Mucosa of gallbladder (tissue), 1 donor: ENCODE results near the gene SLC23A1. TPM values are rescaled to one million over a fixed set of nuclear protein-coding genes. Genes with fewer than 3 reads are reported as not detected.
"Not testable (repeated sequence)": the region's sequence is repeated elsewhere in the genome, so short reads cannot be mapped to it uniquely, and the experiment has no call there.

ENCODE experiments used
- DNase-seq: peaks from one replicate; pipeline ENCODE4 v3.0.0-alpha.2; 2020; ENCODE audit warnings: low spot score
- total RNA-seq: library from RNA; stranded (reverse); gene quantifications from one replicate; pipeline ENCODE4 v1.2.1, GENCODE V29; 2021
- donor health status: DM: no; HTN: no; CAD: no.

SLC23A1 gene
- total RNA-seq, 1 donor from 2014 or later: 17.0 TPM

DNA sequence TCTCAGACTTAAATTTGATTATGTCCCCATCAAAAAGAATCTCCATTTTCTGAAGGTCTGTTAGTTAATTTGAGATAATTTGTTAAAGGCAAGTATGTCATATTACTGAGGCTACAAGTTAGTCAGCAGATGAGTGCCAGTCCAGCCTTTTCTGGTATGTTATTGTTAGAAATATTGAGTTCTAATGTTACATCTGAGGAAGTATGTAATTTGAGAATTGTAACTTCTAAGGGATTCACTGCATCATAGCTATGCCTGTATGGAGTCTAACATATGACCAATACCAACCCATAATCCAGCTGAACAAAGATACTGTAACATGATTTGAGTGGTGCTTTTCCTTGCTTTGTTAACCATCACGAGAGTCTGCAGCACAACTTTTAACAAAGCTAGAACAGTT, 13.9 kb downstream of the SLC23A1 start:
- DNase-seq: no peak

DNA sequence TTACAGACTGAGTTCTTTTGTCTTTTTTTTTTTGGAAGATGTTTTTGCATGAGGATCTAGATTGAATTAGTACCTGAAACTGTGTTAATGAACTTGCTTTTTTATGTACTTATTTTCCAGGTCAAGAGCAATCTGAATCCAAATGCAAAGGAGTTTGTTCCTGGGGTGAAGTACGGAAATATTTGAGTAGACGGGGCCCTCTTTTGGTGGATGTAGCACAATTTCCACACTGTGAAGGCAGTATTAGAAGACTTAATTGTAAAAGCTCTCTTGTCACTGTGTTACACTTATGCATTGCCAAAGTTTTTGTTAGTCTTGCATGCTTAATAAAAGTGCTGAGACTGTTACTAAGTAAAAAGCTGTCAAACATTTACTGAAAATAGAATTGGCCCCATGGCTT, 14.5 kb downstream of the SLC23A1 start:
- no peak for DNase-seq

DNA sequence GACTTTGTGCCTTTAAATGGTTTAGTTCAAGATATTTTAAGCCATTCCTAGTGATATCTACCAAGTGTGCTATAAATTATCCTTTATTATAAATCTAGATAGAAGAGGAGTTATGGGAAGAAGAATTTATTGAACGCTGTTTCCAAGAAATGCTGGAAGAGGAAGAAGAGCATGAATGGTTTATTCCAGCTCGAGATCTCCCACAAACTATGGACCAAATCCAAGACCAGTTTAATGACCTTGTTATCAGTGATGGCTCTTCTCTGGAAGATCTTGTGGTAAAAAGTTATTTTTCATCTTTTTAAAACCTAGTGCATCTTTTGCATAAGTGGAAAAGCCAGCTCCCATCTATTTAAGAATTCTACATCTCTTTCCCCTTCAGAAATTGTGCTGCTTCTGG, 18.6 kb downstream of the SLC23A1 start:
- no peak for DNase-seq

DNA sequence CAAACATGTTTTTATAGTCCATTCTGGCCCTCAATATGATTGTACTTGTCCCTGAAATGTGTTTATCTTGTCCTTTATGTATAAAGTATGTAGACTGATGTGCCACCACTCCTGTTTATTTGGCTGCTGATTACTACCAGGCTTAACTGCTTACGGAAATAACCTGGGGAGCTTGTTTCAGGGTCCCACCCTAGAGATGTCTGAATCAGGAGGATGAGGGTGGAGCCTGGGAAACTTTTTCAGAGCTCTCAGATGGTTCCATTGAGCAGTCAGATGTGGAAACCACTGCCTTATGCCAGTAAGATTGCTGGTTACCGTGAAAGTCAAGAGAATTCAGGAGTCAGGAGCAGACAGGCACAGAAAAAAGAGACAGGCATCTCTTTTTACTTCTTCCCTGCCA, 19.2 kb downstream of the SLC23A1 start:
- DNase-seq: no peak

DNA sequence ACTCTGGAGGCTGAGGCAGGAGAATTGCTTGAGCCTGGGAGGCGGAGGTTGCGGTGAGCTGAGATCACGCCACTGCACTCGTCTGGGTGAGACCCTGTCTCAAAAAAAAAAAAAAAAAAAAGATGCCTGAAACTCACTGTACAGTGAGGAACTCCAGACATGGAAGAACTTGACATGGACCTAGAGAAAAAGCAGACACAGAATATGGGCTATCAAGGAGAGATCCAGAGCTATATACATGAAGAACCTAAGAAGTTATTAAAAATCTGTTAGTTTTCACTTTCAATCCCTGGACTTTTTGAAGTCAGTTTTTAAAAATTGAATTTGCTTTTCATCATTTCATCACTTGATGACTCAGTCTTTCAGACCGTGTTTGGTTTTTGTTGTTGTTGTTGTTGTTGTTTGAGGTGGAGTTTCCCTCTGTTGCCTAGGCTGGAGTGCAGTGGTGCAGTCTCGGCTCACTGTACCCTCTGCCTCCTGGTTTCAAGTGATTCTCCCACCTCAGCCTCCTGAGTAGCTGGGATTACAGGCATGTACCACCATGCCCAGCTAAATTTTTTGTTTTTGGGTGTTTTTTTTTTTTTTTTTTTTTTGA, 21.2 kb downstream of the SLC23A1 start:
- no peak for DNase-seq

DNA sequence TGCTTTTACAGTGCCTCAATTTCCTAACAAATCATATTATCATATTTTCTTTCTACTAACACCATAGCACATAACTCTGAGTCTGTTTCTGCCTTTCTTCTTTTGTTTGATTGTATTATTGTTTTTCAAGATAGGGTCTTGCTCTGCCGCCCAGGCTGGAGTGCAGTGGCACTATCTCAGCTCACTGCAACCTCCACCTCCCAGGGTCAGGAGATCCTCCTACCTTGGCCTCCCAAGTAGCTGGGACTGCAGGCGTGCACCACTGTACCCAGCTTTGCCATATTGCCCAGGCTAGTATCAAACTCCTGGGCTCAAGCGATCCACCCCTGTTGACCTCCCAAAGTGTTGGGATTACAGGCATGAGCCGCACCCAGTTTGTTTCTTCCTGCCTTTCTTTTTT, 22.7 kb downstream of the SLC23A1 start:
- DNase-seq: no peak

DNA sequence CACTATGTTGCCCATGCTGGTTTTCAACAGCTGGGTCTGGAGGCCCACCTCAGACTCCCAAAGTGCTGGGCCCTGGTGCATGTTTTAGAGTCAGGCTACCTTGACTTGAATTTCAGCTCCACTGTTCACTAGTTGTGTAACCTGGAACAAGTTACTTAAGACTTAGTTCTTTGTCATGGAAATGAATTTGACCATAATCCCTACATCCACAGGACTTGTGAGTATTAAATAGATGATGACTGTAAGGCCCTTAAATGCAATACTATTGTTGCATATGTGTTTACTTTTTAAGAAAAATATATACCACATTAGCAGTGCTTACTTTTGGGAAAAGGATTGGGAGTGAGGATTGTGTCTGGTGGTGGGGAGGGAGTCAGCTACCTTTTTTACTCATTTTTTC, 25.0 kb downstream of the SLC23A1 start:
- no peak for DNase-seq

DNA sequence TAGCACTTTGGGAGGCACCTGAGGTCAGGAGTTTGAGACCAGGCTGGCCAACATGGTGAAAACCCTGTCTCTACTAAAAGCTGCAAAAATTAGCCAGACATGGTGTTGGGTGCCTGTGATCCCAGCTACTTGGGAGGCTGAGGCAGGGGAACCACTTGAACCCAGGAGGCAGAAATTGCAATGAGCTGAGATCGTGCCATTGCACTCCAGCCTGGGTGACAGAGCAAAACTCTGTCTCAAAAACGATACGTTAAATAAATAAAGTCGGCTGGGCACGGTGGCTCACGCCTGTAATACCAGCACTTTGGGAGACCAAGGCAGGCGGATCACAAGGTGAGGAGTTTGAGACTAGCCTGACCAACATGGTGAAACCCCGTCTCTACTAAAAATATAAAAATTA, 27.2 kb downstream of the SLC23A1 start:
- DNase-seq: not testable (repeated sequence)

DNA sequence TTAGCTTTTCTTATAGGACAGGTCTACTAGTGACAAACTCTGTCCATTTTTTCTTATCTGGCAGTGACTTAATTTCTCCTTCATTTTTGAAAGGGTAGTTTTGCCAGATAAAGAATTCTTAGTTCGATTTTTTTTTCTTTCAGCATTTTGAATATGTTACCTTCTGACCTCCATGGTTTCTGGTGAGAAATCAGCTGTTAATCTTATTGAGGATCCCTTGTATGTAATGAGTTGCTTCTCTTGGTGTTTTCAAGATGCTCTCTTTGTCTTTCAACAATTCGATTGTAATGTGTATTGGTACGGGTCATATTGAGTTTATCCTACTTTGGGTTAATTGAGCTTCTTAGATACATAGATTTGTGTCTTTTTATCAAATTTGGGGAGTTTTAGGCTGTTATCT, 28.9 kb downstream of the SLC23A1 start:
- DNase-seq: no peak

DNA sequence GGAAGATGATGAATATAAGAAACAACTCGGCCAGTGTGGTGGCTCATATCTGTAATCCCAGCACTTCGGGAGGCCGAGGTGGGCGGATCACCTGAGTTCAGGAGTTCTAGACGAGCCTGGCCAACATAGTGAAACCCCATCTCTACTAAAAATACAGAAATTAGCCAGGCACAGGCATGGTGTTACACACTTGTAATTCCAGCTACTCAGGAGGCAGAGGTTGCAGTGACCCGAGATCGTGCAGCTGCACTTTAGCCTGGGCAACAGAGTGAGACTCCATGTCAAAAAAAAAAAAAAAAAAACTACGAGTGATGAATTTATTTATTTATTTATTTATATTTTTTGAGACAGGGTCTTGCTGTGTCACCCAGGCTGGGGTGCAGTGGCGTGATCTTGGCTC, 35.2 kb downstream of the SLC23A1 start:
- not testable (repeated sequence) for DNase-seq

DNA sequence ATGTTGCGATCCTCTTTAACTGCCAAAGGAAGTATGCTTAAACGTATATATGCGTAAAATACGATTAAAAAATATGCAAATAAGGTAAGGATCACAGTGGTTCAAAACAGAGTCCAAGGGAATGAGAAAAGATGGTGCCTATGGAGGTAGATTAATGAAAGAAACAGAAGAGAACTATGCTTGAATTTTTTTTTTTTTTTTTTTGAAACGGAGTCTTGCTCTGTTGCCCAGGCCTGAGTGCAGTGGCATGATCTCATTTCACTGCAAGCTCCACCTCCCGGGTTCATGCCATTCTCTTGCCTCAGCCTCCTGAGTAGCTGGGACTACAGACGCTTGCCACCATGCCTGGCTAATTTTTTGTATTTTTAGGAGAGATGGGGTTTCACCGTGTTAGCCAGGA, 37.7 kb downstream of the SLC23A1 start:
- DNase-seq: not testable (repeated sequence)

DNA sequence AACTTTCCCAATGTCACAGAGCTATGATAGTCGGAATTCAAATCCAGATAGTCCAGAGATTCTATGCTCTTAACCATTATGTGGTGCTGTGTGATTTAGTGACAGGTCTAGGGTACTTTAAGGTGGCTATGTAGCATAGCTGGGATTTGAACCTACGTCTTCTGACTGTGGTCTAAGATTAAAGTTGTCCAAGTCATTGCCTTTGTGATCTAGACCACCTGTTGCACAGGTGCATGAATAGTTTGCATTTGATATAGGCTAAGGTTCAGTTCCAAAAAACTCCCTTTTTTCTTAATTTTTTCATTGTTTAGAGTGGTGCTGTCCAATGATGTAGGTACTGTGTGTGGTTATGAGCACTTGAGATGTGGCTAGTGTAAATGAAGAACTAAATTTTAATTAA, 38.9 kb downstream of the SLC23A1 start:
- DNase-seq: no peak

DNA sequence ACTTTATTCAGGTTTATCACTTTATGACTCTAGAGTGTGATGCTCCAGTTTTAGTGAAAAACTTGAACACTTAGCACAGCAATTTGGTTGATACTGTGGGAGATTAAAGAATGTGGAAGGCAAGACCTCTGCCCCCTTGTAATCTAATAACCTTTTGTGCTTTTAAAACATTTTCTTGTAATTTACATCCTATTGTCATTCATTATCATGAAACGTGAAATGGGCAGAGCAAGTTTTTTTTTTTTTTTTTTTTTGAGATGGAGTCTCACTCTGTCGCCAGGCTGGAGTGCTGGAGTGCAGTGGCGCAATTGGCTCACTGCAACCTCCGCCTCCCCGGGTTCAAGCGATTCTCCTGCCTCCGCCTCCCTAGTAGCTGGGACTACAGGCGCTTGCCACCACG, 39.6 kb downstream of the SLC23A1 start:
- DNase-seq: no peak

DNA sequence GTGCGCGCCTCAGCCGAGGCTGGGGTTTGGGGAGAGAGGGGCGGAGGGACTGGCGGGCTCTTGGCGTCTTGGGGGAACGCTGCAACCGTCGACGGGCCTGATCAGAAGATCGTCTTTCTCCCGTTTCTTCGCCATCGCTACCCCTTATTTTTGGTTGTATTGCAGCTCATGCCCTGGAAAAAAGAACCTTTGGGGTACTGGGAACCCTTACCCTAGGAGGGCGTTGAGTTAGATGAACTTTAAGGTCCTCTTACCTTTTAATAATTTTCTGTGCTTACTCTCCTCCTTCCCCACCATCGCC, 40.7 kb downstream of the SLC23A1 start:
- DNase-seq: no peak

DNA sequence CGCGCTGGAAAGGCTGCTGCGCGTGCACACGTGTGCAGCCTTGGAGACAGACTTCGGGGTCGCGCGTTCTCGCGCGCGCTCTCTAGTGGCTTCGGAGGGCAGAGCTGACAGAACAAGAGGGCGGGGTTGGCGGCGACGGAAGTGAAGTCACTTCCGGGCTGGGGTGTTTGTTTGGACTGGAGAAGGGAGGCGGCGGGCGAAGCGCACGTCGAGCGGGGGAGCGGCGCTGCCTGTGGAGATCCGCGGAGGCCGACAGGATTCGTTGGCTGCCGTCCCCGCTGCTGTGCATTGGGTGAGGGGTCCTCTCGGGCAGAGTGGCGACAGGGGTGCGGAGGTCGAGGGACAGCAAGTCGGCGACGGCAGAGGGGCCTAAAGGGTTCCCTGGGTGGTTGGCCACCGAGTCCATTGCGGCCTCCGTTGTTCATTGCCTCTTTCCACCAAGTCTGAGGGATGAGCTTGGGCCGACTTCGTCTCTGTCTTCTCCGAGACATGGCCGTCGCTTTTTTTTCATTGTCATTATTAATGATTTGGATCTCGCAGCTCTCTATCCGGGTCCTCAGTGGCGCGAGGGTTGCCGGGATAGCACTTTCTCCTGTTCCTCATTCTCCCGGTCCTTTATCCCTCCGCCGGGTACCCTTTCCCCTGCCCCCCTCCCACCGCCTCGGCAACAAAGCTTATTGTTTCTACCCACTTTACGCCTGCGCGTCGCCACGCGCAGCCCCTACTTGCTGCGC, 41.2 kb downstream of the SLC23A1 start, which contains the start of gene PAIP2:
PAIP2 (plus strand) TSS at position 166 of the 734 bp plus-strand sequence. CDS start 21,931 bp downstream, outside the sequence.
- peak; percentile 97 for DNase-seq

DNA sequence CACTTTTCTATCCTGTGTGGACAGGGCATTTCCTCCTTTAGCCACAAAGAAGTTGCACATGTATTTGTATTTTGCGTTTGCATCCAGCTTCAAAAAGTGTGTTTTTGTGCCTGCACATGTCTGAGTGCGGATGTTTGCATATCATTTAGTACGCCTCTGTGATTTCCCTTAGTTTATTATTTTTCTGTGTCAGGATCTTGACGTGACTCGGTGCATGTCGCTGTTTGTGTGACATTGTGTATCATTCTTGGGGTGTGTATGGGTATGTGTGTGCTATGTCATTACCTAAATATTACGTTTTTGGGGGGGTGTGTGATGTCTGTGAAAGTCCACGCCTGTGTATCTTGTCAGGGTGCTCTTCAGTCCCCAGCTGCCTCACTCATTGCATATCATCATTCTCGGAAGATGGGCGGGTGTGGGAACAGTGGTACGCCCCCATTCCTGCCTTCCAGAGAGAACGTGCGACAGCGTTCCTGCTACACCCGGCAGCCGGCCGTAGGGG, 41.9 kb downstream of the SLC23A1 start:
- DNase-seq: no peak

DNA sequence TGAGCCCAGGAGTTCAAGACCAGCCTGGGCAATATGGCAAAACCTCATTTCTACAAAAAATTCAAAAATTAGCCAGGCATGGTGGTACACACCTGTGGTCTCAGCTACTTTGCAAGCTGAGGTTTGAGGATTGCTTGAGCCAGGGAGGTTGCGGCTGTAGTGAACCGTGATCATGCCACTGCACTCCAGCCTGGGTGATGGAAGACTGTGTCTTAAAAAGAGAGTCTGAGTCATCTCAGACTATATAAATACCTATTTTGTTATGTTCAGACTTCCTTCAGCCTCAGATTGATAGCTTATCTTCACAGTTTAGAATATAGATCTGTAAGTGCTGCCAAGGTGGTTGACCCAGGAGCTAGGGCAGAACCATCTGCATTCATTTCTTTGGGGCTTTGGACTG, 43.0 kb downstream of the SLC23A1 start:
- no peak for DNase-seq

DNA sequence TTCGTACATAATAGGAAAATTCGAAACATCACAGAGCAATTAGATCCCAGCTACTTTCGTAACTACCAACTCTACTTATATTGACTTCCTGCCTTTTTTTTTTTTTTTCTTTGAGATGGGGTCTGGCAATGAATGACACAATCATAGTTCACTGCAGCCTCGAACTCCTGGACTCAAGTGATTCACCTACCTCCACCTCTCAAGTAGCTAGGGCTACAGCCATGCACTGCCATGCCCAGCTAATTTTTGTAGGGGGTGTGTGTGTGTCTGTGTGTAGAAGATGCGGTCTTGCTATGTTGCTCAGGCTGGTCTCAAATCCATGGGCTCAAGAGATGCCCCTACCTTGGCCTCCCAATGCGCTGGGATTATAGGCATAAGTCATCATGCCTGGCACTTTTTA, 47.3 kb downstream of the SLC23A1 start:
- no peak for DNase-seq

Other genes with a start within 250 kb of the SLC23A1 start
- gene SIL1, start 184.9 kb downstream of the SLC23A1 start, total RNA-seq: 76.7 TPM
- gene MATR3, start 89.6 kb downstream of the SLC23A1 start, total RNA-seq: 161 TPM
- 73.3 TPM for gene PAIP2, start 41.4 kb downstream of the SLC23A1 start, total RNA-seq
- 1.1 TPM for gene MZB1, start 6.6 kb upstream of the SLC23A1 start, total RNA-seq
- gene PROB1, start 11.8 kb upstream of the SLC23A1 start, total RNA-seq: 3.0 TPM
- 7.3 TPM for gene SPATA24, start 20.8 kb upstream of the SLC23A1 start, total RNA-seq
- gene DNAJC18, start 56.2 kb upstream of the SLC23A1 start, total RNA-seq: 14.6 TPM
- gene ECSCR, start 79.4 kb upstream of the SLC23A1 start, total RNA-seq: 9.4 TPM
- 0.17 TPM for gene SMIM33, start 87.7 kb upstream of the SLC23A1 start, total RNA-seq
- 35.3 TPM for gene STING1, start 99.5 kb upstream of the SLC23A1 start, total RNA-seq
- gene UBE2D2, start 178.0 kb upstream of the SLC23A1 start, total RNA-seq: 101 TPM